Ishikawa (cell line): ENCODE data around the gene HOXA6.

Experiments
- CEBPB ChIP-seq: IDR thresholded peaks from 2 replicates; pipeline ENCODE4 v1.6.1; 2012
- EP300 ChIP-seq: IDR thresholded peaks from 2 replicates; pipeline ENCODE4 v1.6.1; 2012; ENCODE audit warnings: borderline replicate concordance
- FOXM1 ChIP-seq: IDR thresholded peaks from 2 replicates; pipeline ENCODE4 v1.6.1; 2012; ENCODE audit warnings: low read depth, borderline replicate concordance
- MAX ChIP-seq: IDR thresholded peaks from 2 replicates; pipeline ENCODE4 v1.6.1; 2012
- NFIC ChIP-seq: IDR thresholded peaks from 2 replicates; pipeline ENCODE4 v1.6.1; 2012
- RAD21 ChIP-seq: IDR thresholded peaks from 2 replicates; pipeline ENCODE4 v1.6.1; 2012; ENCODE audit warnings: low read depth
- REST ChIP-seq: IDR thresholded peaks from 2 replicates; pipeline ENCODE4 v1.6.1; 2012; ENCODE audit warnings: low read depth, mild to moderate bottlenecking
- TAF1 ChIP-seq: IDR thresholded peaks from 2 replicates; pipeline ENCODE4 v1.6.1; 2012; ENCODE audit warnings: low read depth, mild to moderate bottlenecking
- USF1 ChIP-seq: IDR thresholded peaks from 2 replicates; pipeline ENCODE4 v1.6.1; 2012
- YY1 ChIP-seq: IDR thresholded peaks from 2 replicates; pipeline ENCODE4 v1.6.1; 2012; ENCODE audit warnings: low read depth
- ZBTB7A ChIP-seq: IDR thresholded peaks from 2 replicates; pipeline ENCODE4 v1.6.1; 2012; ENCODE audit warnings: low read depth

GRCh38 chr7:27144781-27145164, 2.8 kb downstream of the HOXA6 start:
- TF ChIP-seq EP300: no peak
- no peak for TF ChIP-seq YY1
- no peak for TF ChIP-seq REST
- no peak for TF ChIP-seq RAD21
- no peak for TF ChIP-seq ZBTB7A
- TF ChIP-seq CEBPB: no peak
- TF ChIP-seq FOXM1: no peak
- TF ChIP-seq NFIC: no peak
- TF ChIP-seq TAF1: no peak
- TF ChIP-seq USF1: no peak
- no peak for TF ChIP-seq MAX
